Gastrocnemius medialis (tissue), 4 donors: ENCODE results near the gene DAGLB. TPM values are rescaled to one million over a fixed set of nuclear protein-coding genes. Genes with fewer than 3 reads are reported as not detected.
"Not testable (repeated sequence)": the region's sequence is repeated elsewhere in the genome, so short reads cannot be mapped to it uniquely, and the experiment has no call there.

Source experiments
- ATAC-seq, 2 donors: fragments of 150-250 bp; one replicate each; pipeline ENCODE4 v1.9.1; 2016
- DNase-seq, 2 donors: peaks; one replicate each; pipeline ENCODE4 v3.0.0-alpha.2; 2019
- H3K27ac ChIP-seq, 4 donors: fragments of 200-600 bp; sonication (generic); 1 replicate in 1 of 4; 2 replicates in 3 of 4; pipeline ENCODE4 v1.5.1; 2016 to 2018; ENCODE audit warnings: mild to moderate bottlenecking in 2 of 4, moderate library complexity in 1 of 4
- H3K27me3 ChIP-seq, 3 donors: fragments of 200-600 bp; sonication (generic) in 2 of 3; 1 replicate in 1 of 3; 2 replicates in 2 of 3; pipeline versions ENCODE4 v1.5.1 to v1.6.0; 2016 to 2019; ENCODE audit warnings: mild to moderate bottlenecking in 1 of 3, moderate library complexity in 1 of 3
- H3K36me3 ChIP-seq, 2 donors: fragments of 200-600 bp; sonication (generic) in 1 of 2; one replicate each; pipeline ENCODE4 v1.5.1; 2017 to 2018
- H3K4me1 ChIP-seq, 2 donors: fragments of 200-600 bp; sonication (generic) in 1 of 2; one replicate each; pipeline ENCODE4 v1.5.1; 2016 to 2017; ENCODE audit warnings: mild to moderate bottlenecking in 2 of 2
- H3K4me3 ChIP-seq, 4 donors: fragments of 200-600 bp; sonication (generic) in 3 of 4; 1 replicate in 1 of 4; 2 replicates in 3 of 4; pipeline ENCODE4 v1.5.1; 2016 to 2019; ENCODE audit warnings: mild to moderate bottlenecking in 2 of 4
- H3K9me3 ChIP-seq, 3 donors: fragments of 200-600 bp; sonication (generic) in 2 of 3; 1 replicate in 1 of 3; 2 replicates in 2 of 3; pipeline ENCODE4 v1.5.1; 2016 to 2019
- CTCF ChIP-seq, 5 experiments: fragments of 450-650 bp in 3 of 5; fragments of 200-600 bp in 2 of 5; sonication (generic) in 2 of 5; IDR thresholded peaks in 4 of 5; conservative IDR thresholded peaks in 1 of 5; 1 replicate in 4 of 5; 2 replicates in 1 of 5; pipeline ENCODE4 v1.5.1; 2016 to 2019; ENCODE audit warnings: antibody characterized with exemption in 5 of 5, mild to moderate bottlenecking in 3 of 5, moderate library complexity in 3 of 5
- POLR2A ChIP-seq, 2 donors: fragments of 450-650 bp; IDR thresholded peaks; one replicate each; pipeline ENCODE4 v1.6.1; 2017; ENCODE audit warnings: antibody characterized with exemption in 2 of 2, mild to moderate bottlenecking in 2 of 2, moderate library complexity in 2 of 2
- in situ Hi-C, 4 donors: fragments of 200-750 bp; cut with MboI; loops; one replicate each; pipeline versions ENCODE4 v1.15.0 to v1.8.0; 2017; ENCODE audit warnings: low sequenced_read_pairs in 4 of 4
- intact Hi-C: fragments of 100-400 bp; cut with DNase I; formaldehyde crosslinking; loops from one replicate; pipeline ENCODE4 v1.15.1; 2023; ENCODE audit warnings: low total_unique reads
- total RNA-seq, 4 donors: library from RNA; depleted of rRNA; stranded (reverse); fragments of >200 nt; gene quantifications; one replicate each; pipeline versions ENCODE4 v1.1.0 to v1.2.3, GENCODE V29; 2016

Gene DAGLB
- total RNA-seq, 4 donors from 2014 or later, result 11.7 to 24.0 (median 16.1) TPM

- ATAC-seq (no peak), DNase-seq (no peak)
- H3K4me3 ChIP-seq, result no peak overlapping the region
- peaks cover 29 to 37% of the 10 kb centered on the region in 2 donors for H3K4me1 ChIP-seq
- H3K27ac ChIP-seq, result peak overlapping the region in 1 of 4 donors; percentile 24
- H3K9me3 ChIP-seq, result no peaks in the 10 kb centered on the region
- in situ Hi-C loops (no loop called here), intact Hi-C loops (no loop called here)
- peaks cover 3 to 48% of the 10 kb centered on the region in 2 donors for H3K36me3 ChIP-seq
- TF ChIP-seq POLR2A (IDR thresholded peaks at IDR 0.05), result no peak
- no peak for TF ChIP-seq CTCF (IDR thresholded peaks at IDR 0.05 in 4 of 5, conservative IDR thresholded peaks at IDR 0.05 in 1 of 5)
- no peaks in the 10 kb centered on the region for H3K27me3 ChIP-seq
Observed at GRCh38 chr7:6401536-6401935, 46.2 kb downstream of the DAGLB start.

- H3K27me3 ChIP-seq, DNase-seq, H3K9me3 ChIP-seq, in situ Hi-C loops, H3K4me3 ChIP-seq, ATAC-seq, intact Hi-C loops: not testable (repeated sequence)
- peaks cover 40 to 48% of the 10 kb centered on the region in 2 donors for H3K4me1 ChIP-seq
- H3K27ac ChIP-seq, result peak overlapping the region in 2 of 4 donors; percentile 13 to 22
- H3K36me3 ChIP-seq, result peaks cover 0 to 37% of the 10 kb centered on the region in 2 donors
Observed at GRCh38 chr7:6400243-6401105, 47.3 kb downstream of the DAGLB start.

DNA sequence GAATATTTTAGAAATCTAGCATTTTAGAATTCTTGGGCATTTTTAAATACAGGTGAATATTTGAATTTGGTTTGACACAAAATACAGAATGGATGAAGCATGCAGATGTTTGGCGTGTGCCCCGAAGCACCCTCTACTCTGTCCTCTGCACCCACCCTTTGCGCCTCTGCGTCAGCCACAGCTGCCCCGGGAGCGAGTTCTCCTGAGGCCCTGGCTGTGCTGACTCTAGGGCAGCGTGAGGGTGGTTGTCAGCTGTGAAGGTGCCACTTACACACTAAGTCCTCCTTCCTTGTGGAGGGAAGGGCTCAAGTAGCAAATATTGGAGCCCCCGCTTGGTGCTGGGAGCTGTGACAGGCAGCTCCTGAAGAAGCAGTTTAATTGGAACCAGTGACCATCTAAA lies 48.4 kb downstream of the DAGLB start:
- no peak for ATAC-seq
- Histone ChIP-seq H3K4me3 (no peak overlapping the region), H3K9me3 (no peaks in the 10 kb centered on the region), H3K36me3 (peaks cover 0 to 26% of the 10 kb centered on the region in 2 donors), H3K27me3 (no peaks in the 10 kb centered on the region), H3K27ac (peak overlapping the region in 2 of 4 donors; percentile 3 to 18), H3K4me1 (peaks cover 40 to 59% of the 10 kb centered on the region in 2 donors)
- in situ Hi-C loops (no loop called here), intact Hi-C loops (no loop called here)
- DNase-seq, result no peak
- TF ChIP-seq POLR2A (IDR thresholded peaks at IDR 0.05) (no peak), CTCF (IDR thresholded peaks at IDR 0.05 in 4 of 5, conservative IDR thresholded peaks at IDR 0.05 in 1 of 5) (no peak)

DNA sequence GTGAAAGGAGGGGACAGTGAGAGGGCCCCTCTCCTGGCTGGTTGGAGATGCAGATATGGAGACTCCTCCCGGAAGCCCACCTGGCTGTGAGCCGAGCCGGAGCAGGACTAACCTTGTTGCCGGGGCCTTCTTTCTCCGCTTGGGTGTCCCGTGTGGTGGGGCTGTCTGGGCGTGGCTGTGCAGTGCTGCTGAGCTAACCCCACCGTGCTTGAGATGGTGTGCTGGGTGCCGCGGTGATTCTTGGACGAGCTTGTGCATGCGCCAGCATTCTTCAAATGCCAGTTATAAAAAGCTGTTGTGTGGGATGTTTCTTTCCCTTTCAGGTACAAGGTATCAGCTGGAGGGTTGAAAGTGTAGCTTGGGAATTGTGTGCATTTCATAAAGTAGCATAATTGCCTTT lies 48.8 kb downstream of the DAGLB start:
- peaks cover 0 to 22% of the 10 kb centered on the region in 2 donors for H3K36me3 ChIP-seq
- TF ChIP-seq POLR2A (IDR thresholded peaks at IDR 0.05) (no peak), CTCF (IDR thresholded peaks at IDR 0.05 in 4 of 5, conservative IDR thresholded peaks at IDR 0.05 in 1 of 5) (no peak)
- peak in 1 of 2 donors; percentile 15 for ATAC-seq

GRCh38 chr7:6397759-6398495 lies 49.8 kb downstream of the DAGLB start:
- Histone ChIP-seq H3K27ac (peak overlapping the region in 3 of 4 donors; percentile 8 to 38 (median 21)), H3K4me1 (peaks cover 53 to 73% of the 10 kb centered on the region in 2 donors), H3K36me3 (peaks cover 0 to 14% of the 10 kb centered on the region in 2 donors)
- in situ Hi-C loops, H3K4me3 ChIP-seq, H3K9me3 ChIP-seq, ATAC-seq, H3K27me3 ChIP-seq, intact Hi-C loops, DNase-seq: not testable (repeated sequence)

More for the DNA sequence above, 48.8 kb downstream of the DAGLB start:
- peak overlapping the region in 2 of 4 donors; percentile 5 to 17 for H3K4me3 ChIP-seq
- peaks cover 45 to 63% of the 10 kb centered on the region in 2 donors for H3K4me1 ChIP-seq
- intact Hi-C loops, result no loop called here
- no peaks in the 10 kb centered on the region for H3K9me3 ChIP-seq
- in situ Hi-C loops, result no loop called here
- H3K27ac ChIP-seq, result peak overlapping the region; percentile 8 to 53 (median 40)
- no peaks in the 10 kb centered on the region for H3K27me3 ChIP-seq
- no peak for DNase-seq
